Uterus (tissue), 4 donors: ENCODE results near the gene XXYLT1. TPM values are rescaled to one million over a fixed set of nuclear protein-coding genes. Genes with fewer than 3 reads are reported as not detected.

ENCODE experiments used
- DNase-seq, 2 donors: peaks; one replicate each; pipeline ENCODE4 v3.0.0-alpha.2; 2019 to 2020
- H3K27ac ChIP-seq, 2 donors: fragments of 200-600 bp; sonication (generic); 1 replicate in 1 of 2; 2 replicates in 1 of 2; pipeline ENCODE4 v1.5.1; 2016 to 2018
- H3K27me3 ChIP-seq, 2 donors: fragments of 200-600 bp; sonication (generic); one replicate each; pipeline ENCODE4 v1.5.1; 2018 to 2019; ENCODE audit warnings: control low read depth in 1 of 2
- H3K36me3 ChIP-seq, 2 donors: fragments of 200-600 bp; sonication (generic); one replicate each; pipeline ENCODE4 v1.5.1; 2019; ENCODE audit warnings: control low read depth in 1 of 2
- H3K4me1 ChIP-seq, 2 donors: fragments of 200-600 bp; sonication (generic); one replicate each; pipeline ENCODE4 v1.5.1; 2018 to 2019; ENCODE audit warnings: control low read depth in 1 of 2
- H3K4me3 ChIP-seq, 2 donors: fragments of 200-600 bp; sonication (generic); 1 replicate in 1 of 2; 2 replicates in 1 of 2; pipeline ENCODE4 v1.5.1; 2018 to 2019; ENCODE audit warnings: mild to moderate bottlenecking in 1 of 2
- H3K9me3 ChIP-seq, 2 donors: fragments of 200-600 bp; sonication (generic); one replicate each; pipeline ENCODE4 v1.5.1; 2019; ENCODE audit warnings: control low read depth in 1 of 2
- CTCF ChIP-seq, 4 experiments: fragments of 200-600 bp in 2 of 4; fragments of 450-650 bp in 2 of 4; sonication (generic) in 2 of 4; IDR thresholded peaks; one replicate each; pipeline ENCODE4 v1.5.1; 2016 to 2019; ENCODE audit warnings: antibody characterized with exemption in 4 of 4, mild to moderate bottlenecking in 2 of 4, moderate library complexity in 1 of 4
- POLR2A ChIP-seq, 2 donors: fragments of 450-650 bp; IDR thresholded peaks; one replicate each; pipeline ENCODE4 v1.6.1; 2016; ENCODE audit warnings: antibody characterized with exemption in 2 of 2, mild to moderate bottlenecking in 1 of 2, moderate library complexity in 1 of 2
- intact Hi-C: fragments of 100-400 bp; cut with DNase I; formaldehyde crosslinking; loops from one replicate; pipeline ENCODE4 v1.15.1; 2023; ENCODE audit warnings: low total_unique reads
- total RNA-seq, 4 donors: library from RNA; depleted of rRNA in 3 of 4; stranded (reverse); fragments of >200 nt in 3 of 4; gene quantifications; one replicate each; pipeline versions ENCODE4 v1.1.0 to v1.2.4, GENCODE V29; 2014 to 2023
- donor health status: DM: yes; HTN: yes; CAD: no.

The XXYLT1 gene
- total RNA-seq, 4 donors from 2014 or later: 10.6 to 52.5 (median 23.8) TPM

GRCh38 chr3:195059006-195059350 lies 212.0 kb downstream of the XXYLT1 start:
- no peak for TF ChIP-seq POLR2A (IDR thresholded peaks at IDR 0.05)
- no peak for TF ChIP-seq CTCF (IDR thresholded peaks at IDR 0.05)
- Histone ChIP-seq H3K27ac (no peak overlapping the region), H3K27me3 (no peaks in the 10 kb centered on the region), H3K4me1 (no peaks in the 10 kb centered on the region), H3K36me3 (no peaks in the 10 kb centered on the region), H3K9me3 (no peaks in the 10 kb centered on the region), H3K4me3 (no peak overlapping the region)
- peak in 1 of 2 donors; percentile 51 for DNase-seq
- intact Hi-C loops: no loop called here

- H3K27me3 ChIP-seq: no peaks in the 10 kb centered on the region
- intact Hi-C loops: no loop called here
- DNase-seq: no peak
- H3K4me3 ChIP-seq: no peak overlapping the region
- no peak overlapping the region for H3K27ac ChIP-seq
- no peaks in the 10 kb centered on the region for H3K36me3 ChIP-seq
- H3K4me1 ChIP-seq: no peaks in the 10 kb centered on the region
- no peaks in the 10 kb centered on the region for H3K9me3 ChIP-seq
- TF ChIP-seq POLR2A (IDR thresholded peaks at IDR 0.05) (no peak), CTCF (IDR thresholded peaks at IDR 0.05) (no peak)
Observed at GRCh38 chr3:195058336-195059005, 212.5 kb downstream of the XXYLT1 start.

GRCh38 chr3:195057716-195058115 lies 213.2 kb downstream of the XXYLT1 start:
- Histone ChIP-seq H3K9me3 (no peaks in the 10 kb centered on the region), H3K27me3 (no peaks in the 10 kb centered on the region), H3K27ac (no peak overlapping the region), H3K36me3 (no peaks in the 10 kb centered on the region), H3K4me3 (no peak overlapping the region), H3K4me1 (no peaks in the 10 kb centered on the region)
- DNase-seq: no peak
- intact Hi-C loops: no loop called here
- TF ChIP-seq POLR2A (IDR thresholded peaks at IDR 0.05) (no peak), CTCF (IDR thresholded peaks at IDR 0.05) (no peak)

- H3K27ac ChIP-seq: no peak overlapping the region
- no peaks in the 10 kb centered on the region for H3K36me3 ChIP-seq
- no peaks in the 10 kb centered on the region for H3K9me3 ChIP-seq
- H3K27me3 ChIP-seq: no peaks in the 10 kb centered on the region
- H3K4me3 ChIP-seq: no peak overlapping the region
- TF ChIP-seq POLR2A (IDR thresholded peaks at IDR 0.05) (no peak), CTCF (IDR thresholded peaks at IDR 0.05) (no peak)
- no peak for DNase-seq
- H3K4me1 ChIP-seq: no peaks in the 10 kb centered on the region
- intact Hi-C loops: no loop called here
Observed at GRCh38 chr3:195056506-195056905, 214.5 kb downstream of the XXYLT1 start.

GRCh38 chr3:195054311-195054710 lies 216.6 kb downstream of the XXYLT1 start:
- DNase-seq: no peak
- Histone ChIP-seq H3K36me3 (no peaks in the 10 kb centered on the region), H3K4me1 (no peaks in the 10 kb centered on the region), H3K9me3 (no peaks in the 10 kb centered on the region), H3K27me3 (no peaks in the 10 kb centered on the region), H3K4me3 (no peak overlapping the region), H3K27ac (no peak overlapping the region)
- TF ChIP-seq POLR2A (IDR thresholded peaks at IDR 0.05) (no peak), CTCF (IDR thresholded peaks at IDR 0.05) (no peak)
- intact Hi-C loops: no loop called here
